Measurements from ENCODE around the gene PTDSS2.
"Not testable (repeated sequence)": the region's sequence is repeated elsewhere in the genome, so short reads cannot be mapped to it uniquely, and the experiment has no call there.

The PTDSS2 gene

DNA sequence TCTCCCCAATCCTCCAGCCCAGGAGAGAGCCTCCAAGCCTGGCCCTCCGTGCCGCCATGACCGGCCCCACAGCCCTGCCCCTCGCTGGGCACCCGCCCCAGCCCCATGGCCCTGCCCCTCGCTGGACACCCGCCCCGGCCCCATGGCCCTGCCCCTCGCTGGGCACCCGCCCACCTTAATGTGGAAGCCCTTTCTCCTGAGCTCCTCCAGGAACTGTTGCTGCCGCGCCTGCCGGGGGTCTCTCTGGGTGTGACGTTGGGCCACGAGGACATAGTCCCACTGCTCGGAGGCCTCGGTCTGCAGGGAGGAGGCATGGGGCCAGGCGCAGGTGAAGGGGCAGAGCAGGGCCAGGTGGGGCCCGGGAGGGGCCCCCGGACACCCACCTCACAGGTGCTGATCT lies 16.4 kb upstream of the PTDSS2 start:
- no peak for DNase-seq

DNA sequence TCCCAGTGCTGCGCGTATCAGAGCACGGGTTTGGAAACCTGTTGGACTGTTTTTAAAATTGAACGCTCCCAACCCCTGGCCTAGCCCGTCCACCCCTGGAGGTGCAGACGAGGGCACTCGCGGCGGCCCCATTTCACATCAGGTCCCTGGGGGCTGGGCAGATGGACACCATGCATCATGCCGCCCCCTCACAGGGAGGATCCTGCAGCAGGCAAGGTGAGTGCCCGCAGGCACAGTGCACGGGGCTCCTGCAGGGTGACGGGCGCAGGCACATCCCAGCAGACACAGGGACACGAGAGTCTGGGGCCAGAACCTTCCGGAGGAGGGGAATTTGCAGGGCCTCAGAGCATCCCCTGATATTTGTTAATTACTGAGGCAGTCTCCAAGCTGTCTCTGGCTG lies 15.6 kb upstream of the PTDSS2 start:
- no peak for DNase-seq

- not testable (repeated sequence) for DNase-seq
Measured at GRCh38 chr11:434999-435740, 14.9 kb upstream of the PTDSS2 start.

DNA sequence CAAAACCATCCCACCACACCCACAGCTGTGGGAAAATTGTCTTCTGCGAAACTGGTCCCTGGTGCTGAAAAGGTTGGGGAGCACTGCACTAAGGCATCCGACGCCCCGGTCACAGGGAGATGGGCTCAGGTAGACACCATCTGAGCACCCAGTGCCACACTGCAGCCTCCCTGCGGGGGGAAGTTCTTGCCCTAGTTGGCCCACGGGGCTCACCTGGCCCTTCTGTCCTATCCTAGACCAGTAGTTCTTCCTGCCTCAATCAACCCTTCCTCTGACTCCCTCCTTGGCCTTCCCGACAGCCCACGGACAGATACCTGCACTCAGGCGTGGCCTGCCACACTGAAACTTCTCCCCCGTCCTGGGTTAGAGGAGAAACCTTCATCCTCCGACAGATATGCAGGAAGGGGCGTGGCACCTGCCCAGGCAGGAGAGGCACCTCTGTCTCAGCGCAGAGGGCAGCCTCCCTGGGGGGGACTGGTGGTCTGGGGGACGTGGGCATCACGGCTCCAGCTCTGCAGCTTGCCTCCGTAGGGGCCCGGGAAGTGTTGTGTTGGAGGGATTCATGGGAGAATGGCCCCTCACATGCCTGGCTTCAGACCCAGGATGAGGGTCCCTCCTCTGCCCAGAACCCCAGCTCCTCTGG lies 12.7 kb upstream of the PTDSS2 start:
- no peak for DNase-seq

DNA sequence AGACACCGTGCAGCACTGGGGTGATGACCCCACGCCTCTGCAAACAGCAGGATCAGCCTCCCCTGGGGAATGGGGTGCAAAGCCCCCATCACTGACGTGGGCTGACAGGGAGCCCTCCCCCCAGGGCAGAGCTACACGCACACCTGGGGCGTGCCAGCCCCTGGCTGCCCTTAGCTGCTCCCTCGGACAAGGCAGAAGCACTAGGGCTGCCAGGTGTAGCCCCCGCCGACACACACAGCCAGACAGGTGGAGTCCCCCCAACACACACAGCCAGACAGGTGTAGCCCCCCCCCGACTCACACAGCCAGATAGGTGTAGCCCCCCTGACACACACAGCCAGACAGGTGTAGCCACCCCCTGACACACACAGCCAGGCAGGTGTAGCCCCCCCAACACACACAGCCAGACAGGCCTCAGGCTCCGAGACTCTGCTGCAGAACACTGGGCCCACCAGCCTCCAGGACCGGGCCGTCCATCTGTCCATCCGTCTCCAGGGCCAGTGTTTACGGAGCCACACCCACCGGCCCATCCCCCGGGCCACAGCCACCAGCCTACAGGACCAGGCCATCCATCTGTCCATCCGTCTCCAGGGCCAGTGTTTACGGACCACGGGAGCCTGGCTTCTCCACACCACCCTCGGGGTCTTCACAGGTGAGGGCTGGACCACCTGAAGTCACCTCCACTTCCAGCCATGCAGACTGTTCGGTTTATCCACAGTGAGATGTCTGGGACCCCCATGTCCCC lies 11.8 kb upstream of the PTDSS2 start:
- DNase-seq, result no peak

- DNase-seq, result no peak
Measured at GRCh38 chr11:439315-440064, 10.6 kb upstream of the PTDSS2 start.

GRCh38 chr11:440065-441042 lies 9.7 kb upstream of the PTDSS2 start:
- DNase-seq, result no peak

DNA sequence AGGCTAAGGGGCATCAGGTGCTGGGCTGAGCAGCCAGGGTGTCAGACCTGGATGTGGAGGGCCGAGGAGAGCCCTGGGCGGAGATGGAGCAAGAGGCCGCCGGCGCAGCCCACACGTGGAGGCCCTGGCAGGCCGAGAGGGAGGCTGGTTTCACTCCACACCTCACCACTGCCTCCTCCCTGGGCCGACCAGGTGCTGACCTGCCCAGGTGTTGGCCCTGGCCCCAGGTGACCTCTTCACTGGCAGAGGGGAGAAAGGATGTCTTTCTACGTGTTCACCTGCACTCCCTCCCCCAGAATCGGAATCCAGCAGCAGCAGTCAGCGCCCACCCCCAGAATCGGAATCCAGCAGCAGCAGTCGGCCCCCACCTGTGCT lies 9.0 kb upstream of the PTDSS2 start:
- DNase-seq, result no peak

GRCh38 chr11:441418-442274 lies 8.4 kb upstream of the PTDSS2 start, which contains the start of gene ANO9:
ANO9 (minus strand) TSS chr11:442011; CDS start chr11:441926, 85 bp downstream.
- peak; percentile 47 for DNase-seq

GRCh38 chr11:442611-443081 lies 7.4 kb upstream of the PTDSS2 start:
- DNase-seq, result no peak

GRCh38 chr11:443542-444199 lies 6.4 kb upstream of the PTDSS2 start:
- DNase-seq, result peak; percentile 76

GRCh38 chr11:444396-445144 lies 5.5 kb upstream of the PTDSS2 start:
- peak; percentile 81 for DNase-seq

DNA sequence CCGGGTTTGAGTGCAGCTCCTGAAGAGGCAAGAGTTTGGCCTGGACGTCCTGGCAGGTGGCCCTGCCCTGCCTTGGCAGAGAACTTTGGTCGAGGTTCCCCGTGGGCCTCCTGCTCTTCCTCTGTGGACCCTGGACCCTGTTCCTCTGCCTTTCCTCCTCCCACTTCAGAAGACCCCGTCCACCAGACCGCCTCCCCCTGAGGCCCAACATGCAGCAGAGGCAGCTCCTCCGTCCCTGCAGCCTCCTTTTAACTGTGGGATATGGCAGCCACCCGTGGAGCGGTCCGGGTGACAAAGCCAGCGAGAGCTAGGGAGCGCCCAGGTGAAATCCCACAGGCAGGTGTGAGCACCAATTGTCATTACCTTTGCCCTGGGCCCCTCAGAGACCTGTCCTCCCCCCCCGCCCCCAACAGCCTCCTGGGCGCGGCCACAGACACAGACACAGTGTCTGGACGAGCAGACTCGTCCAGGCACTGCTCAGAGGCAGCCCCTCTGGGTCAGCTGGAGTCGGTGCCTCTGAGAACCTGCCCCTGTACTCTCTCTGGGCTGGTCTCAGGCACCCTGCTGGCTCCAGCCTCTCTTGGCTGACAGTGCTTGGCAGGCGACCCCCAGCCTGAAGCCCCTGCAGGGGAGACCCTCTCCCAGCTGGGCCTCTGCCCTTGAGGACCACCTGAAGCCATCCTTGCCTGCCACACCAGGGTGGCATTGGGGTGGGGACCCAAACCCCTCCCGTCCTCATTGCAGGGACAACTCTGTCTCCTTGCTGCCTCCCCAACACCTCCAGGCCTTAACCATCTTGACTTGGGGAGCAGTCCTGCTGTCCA lies 4.1 kb upstream of the PTDSS2 start:
- DNase-seq, result no peak

DNA sequence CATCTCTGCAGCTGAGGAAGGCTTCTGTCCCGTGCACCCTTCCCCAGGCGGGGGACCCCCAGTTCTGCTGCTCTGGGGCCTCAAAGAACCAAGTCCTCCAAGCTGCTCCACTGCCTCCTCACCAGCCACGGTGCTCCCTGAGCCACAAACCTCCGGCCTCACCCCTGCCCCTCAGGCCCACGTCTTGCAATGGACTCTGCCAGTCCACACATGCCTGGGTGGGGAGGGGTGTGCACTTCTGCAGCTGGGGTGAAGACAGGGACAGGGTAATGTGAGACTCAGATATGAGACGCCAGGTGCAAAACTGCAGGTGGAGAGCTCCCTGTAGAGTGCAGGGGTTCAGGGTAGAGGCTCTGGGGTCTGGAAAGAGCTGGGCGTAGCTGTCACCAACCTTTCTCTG lies 3.2 kb upstream of the PTDSS2 start:
- peak; percentile 80 for DNase-seq

GRCh38 chr11:447923-448731 lies 2.0 kb upstream of the PTDSS2 start:
- peak; percentile 70 for DNase-seq

DNA sequence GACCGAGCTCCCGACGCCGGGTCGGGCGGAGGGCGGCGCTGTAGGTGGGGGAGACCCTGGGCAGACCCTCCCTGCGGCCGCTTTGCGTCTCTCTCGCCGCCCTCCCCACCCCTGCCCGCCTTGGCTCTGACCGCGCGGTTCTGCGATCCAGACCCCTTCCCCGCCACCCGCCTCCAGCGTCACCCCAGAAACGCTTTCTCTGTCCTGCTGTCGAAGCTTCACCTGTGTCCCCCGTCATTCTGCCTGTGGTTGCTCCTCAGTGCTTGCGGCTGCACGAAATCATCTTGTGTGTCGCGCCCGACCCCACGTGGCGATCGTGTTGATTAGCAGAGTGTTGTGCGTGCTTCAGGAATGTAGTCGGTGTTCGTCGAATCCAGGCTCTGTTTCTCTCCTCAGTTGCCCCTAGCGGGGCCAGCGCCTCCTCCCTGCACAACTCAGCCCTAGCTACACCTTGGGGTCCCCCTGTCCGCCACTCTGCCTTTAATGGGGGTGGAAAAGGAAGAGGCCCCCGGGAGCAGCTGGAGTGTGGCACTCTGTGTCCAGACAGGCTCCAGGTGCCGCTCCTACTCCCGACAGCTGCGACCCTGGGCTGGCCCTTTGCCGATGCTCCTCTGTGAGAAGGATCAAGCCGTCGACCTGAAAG lies 851 bp downstream of the PTDSS2 start:
- DNase-seq, result peak; percentile 6

- no peak for DNase-seq
Measured at GRCh38 chr11:451738-452137, 1.7 kb downstream of the PTDSS2 start.

Measured in NCI-H187 treated with DMSO at 0.1 percent for 48 hours (cell line).